HG02970 (cell line): ENCODE measurements around the gene BAG3.
"Not testable (repeated sequence)": the region's sequence is repeated elsewhere in the genome, so short reads cannot be mapped to it uniquely, and the experiment has no call there.

Experiments
- ATAC-seq: cut with Tn5 transposase; IDR thresholded peaks from one replicate; pipeline ENCODE4 v1.9.1; 2021; ENCODE audit warnings: mild to moderate bottlenecking, moderate library complexity, moderate number of reproducible peaks; ENCODE audit not compliant: unreplicated experiment, low FRiP score

Gene BAG3

GRCh38 chr10:119687192-119688032 is 36.2 kb downstream of the BAG3 start:
- no peak for ATAC-seq

DNA sequence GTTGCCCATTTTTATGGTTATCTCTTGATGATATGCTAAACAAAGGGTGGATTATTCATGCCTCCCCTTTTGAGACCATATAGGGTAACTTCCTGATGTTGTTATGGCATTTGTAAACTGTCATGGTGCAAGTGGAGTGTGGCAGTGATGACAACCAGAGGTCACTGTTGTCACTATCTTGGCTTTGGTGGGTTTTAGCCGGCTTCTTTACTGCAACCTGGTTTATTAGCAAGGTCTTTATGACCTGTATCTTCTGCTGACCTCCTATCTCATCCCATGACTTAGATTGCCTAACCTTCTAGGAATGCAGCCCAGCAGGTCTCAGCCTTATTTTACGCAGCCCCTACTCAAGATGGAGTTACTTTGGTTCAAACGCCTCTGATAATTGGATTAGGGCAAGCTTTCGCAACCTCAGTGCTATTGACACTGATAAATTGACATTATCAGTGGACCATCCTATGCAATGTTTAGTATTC is 36.9 kb downstream of the BAG3 start:
- no peak for ATAC-seq

- no peak for ATAC-seq
These were observed 37.9 kb downstream of the BAG3 start for GRCh38 chr10:119689016-119689580.

DNA sequence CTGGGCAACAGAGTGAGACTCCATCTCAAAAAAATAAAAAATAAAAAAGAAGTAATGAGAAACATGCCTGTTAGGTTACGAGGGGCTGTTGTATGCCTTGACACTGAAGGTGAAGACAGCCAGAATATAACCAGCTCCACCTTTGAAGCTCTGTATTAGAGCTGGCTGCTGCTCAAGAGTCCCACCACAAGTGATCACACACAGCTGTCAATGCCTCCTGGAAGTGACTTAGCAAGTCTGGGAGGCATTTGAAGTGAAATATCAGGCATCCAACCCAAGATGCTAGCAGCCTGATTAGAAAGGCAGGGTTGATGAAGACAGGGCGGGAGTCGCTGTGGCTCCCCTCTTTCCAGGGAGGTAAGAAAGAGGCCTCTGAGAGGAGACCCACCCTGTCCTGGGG is 40.5 kb downstream of the BAG3 start:
- no peak for ATAC-seq

GRCh38 chr10:119693262-119693957 is 42.2 kb downstream of the BAG3 start:
- ATAC-seq: no peak

DNA sequence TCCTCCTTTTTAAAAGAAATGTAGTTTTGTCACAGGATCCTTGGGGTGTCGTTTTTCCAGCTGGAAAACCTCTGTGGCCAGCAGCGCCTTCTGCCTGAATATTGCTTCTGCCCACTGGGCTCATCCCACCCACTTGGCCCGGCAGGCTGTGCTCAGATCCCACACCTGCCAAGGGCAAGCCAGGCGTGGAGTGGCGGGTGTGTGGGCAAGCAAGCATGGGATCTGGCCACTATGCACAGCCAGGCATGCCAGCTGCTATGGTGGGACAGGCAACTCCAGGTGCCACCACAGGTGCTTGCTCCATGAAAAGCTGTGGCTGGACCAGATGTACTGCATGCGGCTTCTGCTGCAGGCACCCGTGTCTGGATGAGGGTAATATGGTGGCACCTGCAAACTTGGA is 43.4 kb downstream of the BAG3 start:
- no peak for ATAC-seq

- no peak for ATAC-seq
These were observed 49.3 kb downstream of the BAG3 start for GRCh38 chr10:119700321-119700954.

DNA sequence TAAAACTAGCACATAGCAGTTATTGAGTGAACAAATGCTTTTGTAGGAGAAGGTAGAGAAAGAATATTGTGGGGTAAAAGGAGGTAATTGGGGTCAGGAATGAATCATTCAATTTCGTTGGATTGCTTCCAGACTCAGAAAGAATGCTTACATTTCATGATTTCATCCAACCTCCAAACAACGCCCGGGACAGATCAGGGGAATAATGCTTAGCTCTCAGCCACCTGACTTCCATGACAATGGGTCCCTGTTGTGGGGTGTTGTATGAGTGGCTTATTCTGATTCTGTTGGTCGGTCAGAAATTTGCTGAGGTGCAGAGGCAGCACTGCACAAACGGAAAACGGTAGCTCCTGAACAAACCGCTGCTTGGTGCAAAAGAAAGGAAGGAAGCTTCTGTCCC is 50.7 kb downstream of the BAG3 start:
- no peak for ATAC-seq

DNA sequence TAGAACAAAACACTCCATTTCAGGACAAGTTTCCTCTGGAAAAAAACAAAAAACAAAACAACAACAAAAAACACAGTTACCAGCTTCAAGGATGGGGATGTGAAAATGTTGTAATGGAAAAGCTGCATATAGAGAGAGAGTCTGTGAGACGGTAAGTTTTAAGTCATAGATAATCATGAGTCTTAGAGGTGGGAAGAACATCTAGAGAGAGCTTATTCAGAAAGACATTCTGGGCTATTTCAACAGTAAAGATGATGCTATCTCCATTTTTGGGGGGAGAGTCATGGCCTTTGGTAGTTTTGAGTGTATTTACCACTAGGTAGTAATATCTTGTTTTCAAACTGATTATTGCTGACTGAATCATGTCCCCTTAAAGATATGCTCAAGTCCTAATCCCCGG is 51.4 kb downstream of the BAG3 start:
- ATAC-seq: no peak

GRCh38 chr10:119703903-119704508 is 52.8 kb downstream of the BAG3 start:
- ATAC-seq: no peak

DNA sequence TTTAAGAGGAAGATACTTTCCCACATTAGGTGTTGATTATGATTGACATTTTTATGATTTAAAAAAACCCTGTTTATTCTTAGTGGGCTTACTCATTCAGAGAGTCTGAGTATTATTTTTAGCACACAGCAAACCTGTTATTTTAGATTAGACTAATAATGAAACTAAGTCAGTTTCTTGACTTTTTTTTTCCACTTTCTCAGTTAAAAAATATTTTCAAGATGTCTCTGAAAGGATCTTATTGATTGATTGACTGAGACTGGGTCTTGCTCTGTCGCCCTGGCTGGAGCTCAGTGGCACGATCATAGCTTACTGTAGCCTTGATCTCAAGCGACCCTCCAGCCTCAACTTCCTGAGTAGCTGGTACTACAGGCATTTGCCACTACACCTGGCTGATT is 54.3 kb downstream of the BAG3 start:
- ATAC-seq: peak; percentile 66

DNA sequence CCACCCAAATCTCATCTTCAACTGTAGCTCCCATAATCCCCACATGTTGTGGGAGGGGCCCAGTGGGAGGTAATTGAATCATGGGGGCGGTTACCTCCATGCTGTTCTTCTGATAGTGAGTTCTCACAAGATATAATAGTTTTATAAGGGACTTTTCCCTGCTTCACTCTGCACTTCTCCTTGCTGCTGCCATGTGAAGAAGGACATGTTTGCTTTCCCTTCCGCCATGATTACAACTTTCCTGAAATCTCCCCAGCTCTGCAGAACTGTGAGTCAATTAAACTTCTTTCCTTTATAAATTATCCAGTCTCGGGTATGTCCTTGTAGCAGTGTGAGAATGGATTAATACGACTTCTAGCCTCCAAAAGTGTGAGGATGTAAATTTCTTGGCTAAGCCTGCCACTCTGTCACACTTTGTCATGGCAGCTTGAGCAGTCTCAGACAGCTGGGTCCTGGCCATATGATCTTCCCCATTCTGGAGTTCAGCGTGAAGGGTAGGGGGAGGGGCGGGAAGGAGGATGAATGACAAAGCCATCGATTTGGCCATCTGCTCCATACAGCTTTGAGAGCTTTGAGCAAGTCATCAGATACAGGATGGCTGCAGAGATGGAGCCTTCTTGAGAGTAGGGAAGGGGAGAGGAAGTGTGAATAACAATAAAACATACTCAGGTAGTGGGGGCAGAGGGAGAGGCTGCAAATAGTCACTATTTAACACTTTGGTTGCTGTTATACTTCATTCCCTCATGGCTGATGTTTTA is 55.5 kb downstream of the BAG3 start:
- no peak for ATAC-seq

DNA sequence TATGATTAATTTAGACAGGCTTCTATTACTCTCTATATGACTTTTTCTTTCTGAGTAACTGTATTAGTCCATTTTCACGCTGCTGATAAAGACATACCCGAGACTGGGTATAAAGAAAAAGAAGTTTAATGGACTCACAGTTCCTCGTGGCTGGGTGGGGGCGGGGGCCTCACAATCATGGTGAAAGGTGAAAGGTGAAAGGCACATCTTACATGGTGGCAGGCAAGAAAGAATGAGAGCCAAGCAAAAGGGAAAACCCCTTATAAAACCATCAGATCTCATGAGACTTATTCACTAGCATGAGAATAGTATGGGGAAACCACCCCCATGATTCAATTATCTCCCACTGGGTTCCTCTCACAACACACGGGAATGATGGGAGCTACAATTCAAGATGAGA is 56.2 kb downstream of the BAG3 start:
- ATAC-seq: not testable (repeated sequence)

DNA sequence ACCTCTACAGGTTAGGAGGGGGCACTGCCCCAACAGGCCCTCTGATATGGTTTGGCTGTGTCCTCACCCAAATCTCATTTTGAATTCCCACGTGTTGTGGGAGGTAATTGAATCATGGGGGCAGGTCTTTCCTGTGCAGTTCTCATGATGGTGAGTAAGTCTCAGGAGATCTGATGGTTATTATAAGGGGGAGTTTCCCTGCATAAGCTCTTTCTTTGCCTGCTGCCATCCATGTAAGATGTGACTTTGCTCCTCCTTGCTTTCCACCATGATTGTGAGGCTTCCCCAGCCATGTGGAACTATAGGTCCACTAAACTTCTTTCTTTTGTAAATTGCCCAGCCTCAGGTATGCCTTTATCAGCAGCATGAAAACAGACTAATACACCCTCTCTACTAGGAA is 59.8 kb downstream of the BAG3 start:
- ATAC-seq: not testable (repeated sequence)

DNA sequence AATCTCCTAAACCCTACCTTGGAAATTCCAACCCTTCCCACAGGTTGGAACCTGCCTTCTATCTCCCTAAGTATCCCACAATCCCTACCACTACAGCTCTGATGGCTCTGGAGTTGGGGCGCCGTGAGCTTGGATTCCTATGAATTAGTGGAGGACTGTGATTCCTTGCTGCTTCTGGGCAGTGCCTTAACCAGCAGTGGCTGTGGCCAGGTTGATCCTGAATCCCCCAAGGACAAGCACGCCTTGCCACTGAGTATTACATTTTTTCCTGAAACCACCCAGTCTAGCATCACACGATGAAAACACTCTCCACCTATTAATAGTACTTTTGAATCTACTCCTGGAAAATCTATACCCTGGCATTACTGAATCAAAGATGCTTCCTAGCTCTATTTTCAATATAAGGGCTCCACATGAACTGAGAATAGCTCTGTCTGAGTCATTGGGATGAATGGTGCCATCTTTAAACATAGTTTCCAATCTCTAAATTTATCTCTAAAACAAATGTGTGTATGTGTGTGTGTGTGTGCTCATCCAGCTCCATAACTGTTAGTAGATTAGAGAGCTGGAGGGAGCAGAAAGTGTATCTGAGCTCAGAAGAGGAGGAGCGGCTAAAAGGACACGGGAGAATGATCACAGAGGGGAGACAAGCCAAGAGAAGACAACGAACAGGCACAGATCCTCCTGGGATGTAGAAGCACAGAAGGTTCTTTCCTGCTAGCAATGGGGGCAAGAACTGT is 62.7 kb downstream of the BAG3 start:
- no peak for ATAC-seq

GRCh38 chr10:119714484-119714816 is 63.3 kb downstream of the BAG3 start:
- no peak for ATAC-seq

- no peak for ATAC-seq
These were observed 64.7 kb downstream of the BAG3 start for GRCh38 chr10:119715628-119716505.

- ATAC-seq: no peak
These were observed 72.0 kb downstream of the BAG3 start for GRCh38 chr10:119723161-119723560.
